ENCODE data around the gene RMRP. TPM values are rescaled to one million over a fixed set of nuclear protein-coding genes. Genes with fewer than 3 reads are reported as not detected.
"Not testable (repeated sequence)": the region's sequence is repeated elsewhere in the genome, so short reads cannot be mapped to it uniquely, and the experiment has no call there.

Gene RMRP
- total and polyA plus RNA-seq, 2 donors = 13.0 to 22,838 TPM

- Histone ChIP-seq H3K27me3 (ENCODE audit: control insufficient read depth in 2 of 2, insufficient read depth in 1 of 2, low read length in 1 of 2) (no peaks in the 10 kb centered on the region), H3K4me3 (ENCODE audit: low read length in 2 of 2) (peak overlapping the region; percentile 60 to 69), H3K9me3 (ENCODE audit: control insufficient read depth in 2 of 2, insufficient read depth in 1 of 2, low read length in 1 of 2) (peaks cover 0 to 2% of the 10 kb centered on the region in 2 donors), H3K4me1 (ENCODE audit: control insufficient read depth in 2 of 2, insufficient read depth in 2 of 2, low read length in 2 of 2) (peaks cover 35 to 53% of the 10 kb centered on the region in 2 donors), H3K36me3 (ENCODE audit: control insufficient read depth in 2 of 2, insufficient read depth in 2 of 2, low read length in 1 of 2) (no peaks in the 10 kb centered on the region), H3K27ac (ENCODE audit: low read depth in 1 of 2, low read length in 1 of 2) (peak overlapping the region; percentile 71 to 78)
- WGBS = 82% methylated on average over 17 of the region's 17 CpGs
- peak in 1 of 9 donors; percentile 68 for DNase-seq (ENCODE audit: low read depth in 6 of 9, low spot score in 9 of 9)
These were observed 41.7 kb downstream of the RMRP start for GRCh38 chr9:35615981-35616680.

- no peak overlapping the region for H3K27ac ChIP-seq (ENCODE audit: low read depth in 1 of 2, low read length in 1 of 2)
- peaks cover 24 to 25% of the 10 kb centered on the region in 2 donors for H3K36me3 ChIP-seq (ENCODE audit: control insufficient read depth in 2 of 2, insufficient read depth in 2 of 2, low read length in 1 of 2)
- no peaks in the 10 kb centered on the region for H3K27me3 ChIP-seq (ENCODE audit: control insufficient read depth in 2 of 2, insufficient read depth in 1 of 2, low read length in 1 of 2)
- H3K4me3 ChIP-seq (ENCODE audit: low read length in 2 of 2) = no peak overlapping the region
- H3K4me1 ChIP-seq (ENCODE audit: control insufficient read depth in 2 of 2, insufficient read depth in 2 of 2, low read length in 2 of 2) = peaks cover 13 to 25% of the 10 kb centered on the region in 2 donors
- 98% methylated on average over 2 of the region's 2 CpGs for WGBS
- H3K9me3 ChIP-seq (ENCODE audit: control insufficient read depth in 2 of 2, insufficient read depth in 1 of 2, low read length in 1 of 2) = no peaks in the 10 kb centered on the region
- no peak for DNase-seq (ENCODE audit: low read depth in 6 of 9, low spot score in 9 of 9)
These were observed 45.0 kb downstream of the RMRP start for GRCh38 chr9:35612843-35613242.

- not testable (repeated sequence) for H3K27ac ChIP-seq (ENCODE audit: low read depth in 1 of 2, low read length in 1 of 2)
- H3K4me1 ChIP-seq (ENCODE audit: control insufficient read depth in 2 of 2, insufficient read depth in 2 of 2, low read length in 2 of 2) = peaks cover 8 to 18% of the 10 kb centered on the region in 2 donors
These were observed 45.8 kb downstream of the RMRP start for GRCh38 chr9:35612066-35612465.

GRCh38 chr9:35611230-35611797, 46.5 kb downstream of the RMRP start:
- Histone ChIP-seq H3K27ac (ENCODE audit: low read depth in 1 of 2, low read length in 1 of 2) (no peak overlapping the region), H3K27me3 (ENCODE audit: control insufficient read depth in 2 of 2, insufficient read depth in 1 of 2, low read length in 1 of 2) (no peaks in the 10 kb centered on the region), H3K4me1 (ENCODE audit: control insufficient read depth in 2 of 2, insufficient read depth in 2 of 2, low read length in 2 of 2) (peaks cover 10 to 15% of the 10 kb centered on the region in 2 donors), H3K36me3 (ENCODE audit: control insufficient read depth in 2 of 2, insufficient read depth in 2 of 2, low read length in 1 of 2) (peaks cover 27 to 31% of the 10 kb centered on the region in 2 donors), H3K4me3 (ENCODE audit: low read length in 2 of 2) (no peak overlapping the region), H3K9me3 (ENCODE audit: control insufficient read depth in 2 of 2, insufficient read depth in 1 of 2, low read length in 1 of 2) (no peaks in the 10 kb centered on the region)
- 29% methylated on average over 8 of the region's 8 CpGs for WGBS
- DNase-seq (ENCODE audit: low read depth in 6 of 9, low spot score in 9 of 9) = peak in 5 of 9 donors; percentile 41 to 76 (median 56)

More at GRCh38 chr9:35612066-35612465, 45.8 kb downstream of the RMRP start:
- not testable (repeated sequence) for H3K27me3 ChIP-seq (ENCODE audit: control insufficient read depth in 2 of 2, insufficient read depth in 1 of 2, low read length in 1 of 2); DNase-seq (ENCODE audit: low read depth in 6 of 9, low spot score in 9 of 9); H3K9me3 ChIP-seq (ENCODE audit: control insufficient read depth in 2 of 2, insufficient read depth in 1 of 2, low read length in 1 of 2); H3K4me3 ChIP-seq (ENCODE audit: low read length in 2 of 2)
- peaks cover 27 to 28% of the 10 kb centered on the region in 2 donors for H3K36me3 ChIP-seq (ENCODE audit: control insufficient read depth in 2 of 2, insufficient read depth in 2 of 2, low read length in 1 of 2)
- WGBS = 97% methylated on average over 4 of the region's 4 CpGs

GRCh38 chr9:35609820-35610163, 48.0 kb downstream of the RMRP start:
- Histone ChIP-seq H3K27me3 (ENCODE audit: control insufficient read depth in 2 of 2, insufficient read depth in 1 of 2, low read length in 1 of 2) (no peaks in the 10 kb centered on the region), H3K27ac (ENCODE audit: low read depth in 1 of 2, low read length in 1 of 2) (no peak overlapping the region), H3K4me1 (ENCODE audit: control insufficient read depth in 2 of 2, insufficient read depth in 2 of 2, low read length in 2 of 2) (peaks cover 10 to 11% of the 10 kb centered on the region in 2 donors), H3K36me3 (ENCODE audit: control insufficient read depth in 2 of 2, insufficient read depth in 2 of 2, low read length in 1 of 2) (peaks cover 27 to 31% of the 10 kb centered on the region in 2 donors), H3K4me3 (ENCODE audit: low read length in 2 of 2) (no peak overlapping the region), H3K9me3 (ENCODE audit: control insufficient read depth in 2 of 2, insufficient read depth in 1 of 2, low read length in 1 of 2) (no peaks in the 10 kb centered on the region)
- WGBS = 95% methylated on average over 13 of the region's 13 CpGs
- no peak for DNase-seq (ENCODE audit: low read depth in 6 of 9, low spot score in 9 of 9)

GRCh38 chr9:35609001-35609819, 48.6 kb downstream of the RMRP start:
- H3K27me3 ChIP-seq (ENCODE audit: control insufficient read depth in 2 of 2, insufficient read depth in 1 of 2, low read length in 1 of 2) = no peaks in the 10 kb centered on the region
- DNase-seq (ENCODE audit: low read depth in 6 of 9, low spot score in 9 of 9) = no peak
- no peak overlapping the region for H3K4me3 ChIP-seq (ENCODE audit: low read length in 2 of 2)
- peaks cover 27 to 31% of the 10 kb centered on the region in 2 donors for H3K36me3 ChIP-seq (ENCODE audit: control insufficient read depth in 2 of 2, insufficient read depth in 2 of 2, low read length in 1 of 2)
- peaks cover 10 to 16% of the 10 kb centered on the region in 2 donors for H3K4me1 ChIP-seq (ENCODE audit: control insufficient read depth in 2 of 2, insufficient read depth in 2 of 2, low read length in 2 of 2)
- H3K9me3 ChIP-seq (ENCODE audit: control insufficient read depth in 2 of 2, insufficient read depth in 1 of 2, low read length in 1 of 2) = no peaks in the 10 kb centered on the region
- WGBS = 98% methylated on average over 31 of the region's 31 CpGs
- no peak overlapping the region for H3K27ac ChIP-seq (ENCODE audit: low read depth in 1 of 2, low read length in 1 of 2)

- H3K9me3 ChIP-seq (ENCODE audit: control insufficient read depth in 2 of 2, insufficient read depth in 1 of 2, low read length in 1 of 2) = no peaks in the 10 kb centered on the region
- WGBS = 99% methylated on average over 7 of the region's 7 CpGs
- peaks cover 10 to 23% of the 10 kb centered on the region in 2 donors for H3K4me1 ChIP-seq (ENCODE audit: control insufficient read depth in 2 of 2, insufficient read depth in 2 of 2, low read length in 2 of 2)
- H3K4me3 ChIP-seq (ENCODE audit: low read length in 2 of 2) = no peak overlapping the region
- no peaks in the 10 kb centered on the region for H3K27me3 ChIP-seq (ENCODE audit: control insufficient read depth in 2 of 2, insufficient read depth in 1 of 2, low read length in 1 of 2)
- H3K36me3 ChIP-seq (ENCODE audit: control insufficient read depth in 2 of 2, insufficient read depth in 2 of 2, low read length in 1 of 2) = peaks cover 27 to 31% of the 10 kb centered on the region in 2 donors
- H3K27ac ChIP-seq (ENCODE audit: low read depth in 1 of 2, low read length in 1 of 2) = no peak overlapping the region
- DNase-seq (ENCODE audit: low read depth in 6 of 9, low spot score in 9 of 9) = no peak
These were observed 49.6 kb downstream of the RMRP start for GRCh38 chr9:35608221-35608620.
